K562 (cell line): ENCODE results near the gene CTNNA3.

Experiments
- BRD9 ChIP-seq: fragments of 450-650 bp; IDR thresholded peaks from 2 replicates; pipeline ENCODE4 v1.6.1; 2018; ENCODE audit warnings: low read depth; ENCODE audit not compliant: partially characterized antibody
- CEBPB ChIP-seq: fragments of 450-650 bp; IDR thresholded peaks from 2 replicates; pipeline ENCODE4 v1.6.1; 2016; ENCODE audit warnings: missing genetic modification characterization, missing compliant biosample characterization
- E2F6 ChIP-seq, 2 experiments: IDR thresholded peaks; 2 replicates each; pipeline ENCODE4 v1.6.1; 2011; ENCODE audit warnings: borderline replicate concordance in 1 of 2, control low read depth in 1 of 2, low read depth in 1 of 2, low read length in 1 of 2, mild to moderate bottlenecking in 1 of 2, mixed read lengths in 1 of 2, moderate library complexity in 1 of 2; ENCODE audit not compliant: insufficient read depth in 1 of 2, insufficient read length in 1 of 2, poor library complexity in 1 of 2, severe bottlenecking in 1 of 2; ENCODE audit errors: extremely low read depth in 1 of 2
- EP300 ChIP-seq: IDR thresholded peaks from 2 replicates; pipeline ENCODE4 v1.6.1; 2012; ENCODE audit warnings: low read length, improper control_type of control experiment
- HDAC6 ChIP-seq: IDR thresholded peaks from 2 replicates; pipeline ENCODE4 v1.6.1; 2012; ENCODE audit warnings: low read depth, mild to moderate bottlenecking, control low read depth, inconsistent platforms, low read length, moderate library complexity
- NCOA2 ChIP-seq, 2 experiments: fragments of 450-650 bp; IDR thresholded peaks; 2 replicates each; pipeline ENCODE4 v1.6.1; 2018; ENCODE audit warnings: mild to moderate bottlenecking in 2 of 2, moderate library complexity in 1 of 2; ENCODE audit not compliant: partially characterized antibody in 2 of 2
- PCBP2 ChIP-seq: fragments of 200-400 bp; formaldehyde crosslinking; IDR thresholded peaks from 2 replicates; pipeline ENCODE4 v1.6.1; 2018; ENCODE audit warnings: low read length, low read depth, mild to moderate bottlenecking, moderate library complexity; ENCODE audit not compliant: poor library complexity, severe bottlenecking
- POLR2A ChIP-seq: fragments of 450-650 bp; conservative IDR thresholded peaks from 2 replicates; pipeline ENCODE4 v1.6.1; 2016
- POLR2G ChIP-seq: fragments of 200-400 bp; formaldehyde crosslinking; IDR thresholded peaks from 2 replicates; pipeline ENCODE4 v1.6.1; 2017; ENCODE audit warnings: low read depth, mild to moderate bottlenecking, antibody characterized with exemption, low read length, moderate library complexity
- RFX5 ChIP-seq: IDR thresholded peaks from 2 replicates; pipeline ENCODE4 v1.6.1; 2011; ENCODE audit warnings: low read depth, mild to moderate bottlenecking, improper control_type of control experiment, low read length
- SP1 ChIP-seq: sonication (generic); formaldehyde crosslinking; IDR thresholded peaks from 2 replicates; pipeline ENCODE4 v1.8.1; 2022; ENCODE audit warnings: mild to moderate bottlenecking, missing genetic modification reagents
- TF ChIP-seq, protein P1 (sequence below): sonication (generic); formaldehyde crosslinking; IDR thresholded peaks from 2 replicates; pipeline ENCODE4 v1.8.1; 2023; ENCODE audit warnings: mild to moderate bottlenecking, missing genetic modification reagents, moderate library complexity
- TF ChIP-seq, protein P2 (sequence below), 3 experiments: IDR thresholded peaks in 2 of 3; conservative IDR thresholded peaks in 1 of 3; 2 replicates each; pipeline ENCODE4 v1.5.1; 2011 to 2012; ENCODE audit warnings: low read length in 3 of 3, mild to moderate bottlenecking in 3 of 3, control low read depth in 2 of 3, improper control_type of control experiment in 1 of 3, inconsistent platforms in 1 of 3, low read depth in 1 of 3, mixed read lengths in 1 of 3, moderate library complexity in 1 of 3; ENCODE audit not compliant: insufficient read depth in 2 of 3
- TF ChIP-seq, protein P3 (sequence below), 2 experiments: fragments of 450-650 bp; conservative IDR thresholded peaks; 2 replicates each; pipeline ENCODE4 v1.6.1; 2017; ENCODE audit warnings: mild to moderate bottlenecking in 2 of 2, moderate library complexity in 2 of 2

- TF ChIP-seq RFX5 (no peak), EP300 (no peak), E2F6 (IDR thresholded peaks at IDR 0.05; ENCODE audit: borderline replicate concordance in 1 of 2, extremely low read depth in 1 of 2, insufficient read depth in 1 of 2, insufficient read length in 1 of 2, low read depth in 1 of 2, low read length in 1 of 2, poor library complexity in 1 of 2, severe bottlenecking in 1 of 2) (no peak), NCOA2 (IDR thresholded peaks at IDR 0.05; ENCODE audit: partially characterized antibody in 2 of 2) (no peak), CEBPB (tag) (no peak), PCBP2 (no peak), POLR2G (no peak), BRD9 (no peak), POLR2A (no peak), HDAC6 (no peak), SP1 (CRISPR knock-in tag) (no peak)
- TF ChIP-seq, protein P1, sequence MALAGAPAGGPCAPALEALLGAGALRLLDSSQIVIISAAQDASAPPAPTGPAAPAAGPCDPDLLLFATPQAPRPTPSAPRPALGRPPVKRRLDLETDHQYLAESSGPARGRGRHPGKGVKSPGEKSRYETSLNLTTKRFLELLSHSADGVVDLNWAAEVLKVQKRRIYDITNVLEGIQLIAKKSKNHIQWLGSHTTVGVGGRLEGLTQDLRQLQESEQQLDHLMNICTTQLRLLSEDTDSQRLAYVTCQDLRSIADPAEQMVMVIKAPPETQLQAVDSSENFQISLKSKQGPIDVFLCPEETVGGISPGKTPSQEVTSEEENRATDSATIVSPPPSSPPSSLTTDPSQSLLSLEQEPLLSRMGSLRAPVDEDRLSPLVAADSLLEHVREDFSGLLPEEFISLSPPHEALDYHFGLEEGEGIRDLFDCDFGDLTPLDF (CRISPR knock-in tag): no peak
- TF ChIP-seq, protein P2, sequence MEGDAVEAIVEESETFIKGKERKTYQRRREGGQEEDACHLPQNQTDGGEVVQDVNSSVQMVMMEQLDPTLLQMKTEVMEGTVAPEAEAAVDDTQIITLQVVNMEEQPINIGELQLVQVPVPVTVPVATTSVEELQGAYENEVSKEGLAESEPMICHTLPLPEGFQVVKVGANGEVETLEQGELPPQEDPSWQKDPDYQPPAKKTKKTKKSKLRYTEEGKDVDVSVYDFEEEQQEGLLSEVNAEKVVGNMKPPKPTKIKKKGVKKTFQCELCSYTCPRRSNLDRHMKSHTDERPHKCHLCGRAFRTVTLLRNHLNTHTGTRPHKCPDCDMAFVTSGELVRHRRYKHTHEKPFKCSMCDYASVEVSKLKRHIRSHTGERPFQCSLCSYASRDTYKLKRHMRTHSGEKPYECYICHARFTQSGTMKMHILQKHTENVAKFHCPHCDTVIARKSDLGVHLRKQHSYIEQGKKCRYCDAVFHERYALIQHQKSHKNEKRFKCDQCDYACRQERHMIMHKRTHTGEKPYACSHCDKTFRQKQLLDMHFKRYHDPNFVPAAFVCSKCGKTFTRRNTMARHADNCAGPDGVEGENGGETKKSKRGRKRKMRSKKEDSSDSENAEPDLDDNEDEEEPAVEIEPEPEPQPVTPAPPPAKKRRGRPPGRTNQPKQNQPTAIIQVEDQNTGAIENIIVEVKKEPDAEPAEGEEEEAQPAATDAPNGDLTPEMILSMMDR (IDR thresholded peaks at IDR 0.05 in 2 of 3, conservative IDR thresholded peaks at IDR 0.05 in 1 of 3; ENCODE audit: insufficient read depth in 2 of 3, low read depth in 1 of 3, low read length in 3 of 3): no peak
- TF ChIP-seq, protein P3, sequence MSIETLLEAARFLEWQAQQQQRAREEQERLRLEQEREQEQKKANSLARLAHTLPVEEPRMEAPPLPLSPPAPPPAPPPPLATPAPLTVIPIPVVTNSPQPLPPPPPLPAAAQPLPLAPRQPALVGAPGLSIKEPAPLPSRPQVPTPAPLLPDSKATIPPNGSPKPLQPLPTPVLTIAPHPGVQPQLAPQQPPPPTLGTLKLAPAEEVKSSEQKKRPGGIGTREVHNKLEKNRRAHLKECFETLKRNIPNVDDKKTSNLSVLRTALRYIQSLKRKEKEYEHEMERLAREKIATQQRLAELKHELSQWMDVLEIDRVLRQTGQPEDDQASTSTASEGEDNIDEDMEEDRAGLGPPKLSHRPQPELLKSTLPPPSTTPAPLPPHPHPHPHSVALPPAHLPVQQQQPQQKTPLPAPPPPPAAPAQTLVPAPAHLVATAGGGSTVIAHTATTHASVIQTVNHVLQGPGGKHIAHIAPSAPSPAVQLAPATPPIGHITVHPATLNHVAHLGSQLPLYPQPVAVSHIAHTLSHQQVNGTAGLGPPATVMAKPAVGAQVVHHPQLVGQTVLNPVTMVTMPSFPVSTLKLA (conservative IDR thresholded peaks at IDR 0.05): no peak
Measured at GRCh38 chr10:67705921-67706320, 9.9 kb upstream of the CTNNA3 start.
